K562 treated with DMSO at 1 percent for 4 hours (cell line): Measurements from ENCODE around the gene ZNF320. TPM values are rescaled to one million over a fixed set of nuclear protein-coding genes. Genes with fewer than 3 reads are reported as not detected.

Experiments used
- total RNA-seq: library from RNA; unstranded; fragments of 300-600 nt; gene quantifications from 2 replicates; pipeline ENCODE4 v1.2.3, GENCODE V29; 2022; ENCODE audit not compliant: insufficient read depth

Gene ZNF320
- 9.3 TPM in 1 of 2 replicates, not detected in the other for total RNA-seq

GRCh38 chr19:52897138-52897935, at the start of gene ZNF320:
TSS of gene ZNF320 (minus strand) at chr19:52897635. CDS start at chr19:52890255, 7,380 bp downstream.

GRCh38 chr19:52922841-52923777, 25.7 kb upstream of the ZNF320 start, which contains the start of gene ZNF888:
TSS of gene ZNF888 (minus strand) at chr19:52923428. CDS start at chr19:52917873, 5,555 bp downstream.

GRCh38 chr19:52857378-52858191, 39.9 kb downstream of the ZNF320 start, which contains the start of gene ZNF468:
TSS of gene ZNF468 (minus strand) at chr19:52857619. CDS start at chr19:52854272, 3,347 bp downstream.

Other genes with a start within 250 kb of the ZNF320 start
- 3.3 TPM in 2 replicates for gene ZNF611, start 162.6 kb downstream of the ZNF320 start, total RNA-seq
- 3.5 and 5.2 TPM in 2 replicates for gene ZNF600, start 110.8 kb downstream of the ZNF320 start, total RNA-seq
- gene ZNF28, start 76.0 kb downstream of the ZNF320 start, total RNA-seq, result 12.7 and 13.9 TPM in 2 replicates
- gene ZNF468, start 40.0 kb downstream of the ZNF320 start, total RNA-seq, result 11.6 and 17.9 TPM in 2 replicates
- gene ZNF888, start 25.8 kb upstream of the ZNF320 start, total RNA-seq, result 4.8 and 9.3 TPM in 2 replicates
- gene ZNF816, start 65.2 kb upstream of the ZNF320 start, total RNA-seq, result 8.3 and 8.8 TPM in 2 replicates
- gene ERVV-1, start 116.3 kb upstream of the ZNF320 start, total RNA-seq, result not detected in 2 replicates
- gene ERVV-2, start 147.1 kb upstream of the ZNF320 start, total RNA-seq, result 0.33 TPM in 1 of 2 replicates, not detected in the other
- gene ZNF160, start 205.8 kb upstream of the ZNF320 start, total RNA-seq, result 8.4 and 10.6 TPM in 2 replicates
- gene ZNF415, start 235.3 kb upstream of the ZNF320 start, total RNA-seq, result 0.39 TPM in 1 of 2 replicates, not detected in the other